Mesendoderm (in vitro differentiated cells): ENCODE measurements around the gene CSAD.

Experiments
- DNase-seq: peaks from one replicate; pipeline ENCODE4 v3.0.0; 2013
- H2AK5ac ChIP-seq: 2 replicates; pipeline ENCODE4 v1.6.1; 2013; ENCODE audit warnings: low read length, inconsistent platforms
- H2BK120ac ChIP-seq: 2 replicates; pipeline ENCODE4 v1.6.1; 2013; ENCODE audit warnings: low read depth, mild to moderate bottlenecking, low read length, moderate library complexity, mixed read lengths
- H2BK15ac ChIP-seq: replicated peaks from 2 replicates; pipeline ENCODE4 v1.6.1; 2013; ENCODE audit warnings: low read depth, mild to moderate bottlenecking, moderate library complexity
- H2BK5ac ChIP-seq: 2 replicates; pipeline ENCODE4 v1.6.1; 2013; ENCODE audit warnings: low read length, inconsistent platforms
- H3K18ac ChIP-seq: 2 replicates; pipeline ENCODE4 v1.6.1; 2013; ENCODE audit warnings: mild to moderate bottlenecking, low read length, mixed read lengths
- H3K23ac ChIP-seq: one replicate; pipeline ENCODE4 v1.6.1; 2013; ENCODE audit warnings: low read length
- H3K27ac ChIP-seq: 2 replicates; pipeline ENCODE4 v1.5.1; 2013; ENCODE audit warnings: low read depth, mild to moderate bottlenecking, inconsistent platforms, low read length, moderate library complexity
- H3K27me3 ChIP-seq: 2 replicates; pipeline ENCODE4 v1.6.1; 2013; ENCODE audit warnings: low read length, control low read depth, mild to moderate bottlenecking, inconsistent platforms; ENCODE audit not compliant: insufficient read depth, poor library complexity
- H3K36me3 ChIP-seq: 2 replicates; pipeline ENCODE4 v1.6.1; 2013; ENCODE audit warnings: low read length, inconsistent platforms; ENCODE audit not compliant: control insufficient read depth, insufficient read depth
- H3K4ac ChIP-seq: one replicate; pipeline ENCODE4 v1.6.1; 2013; ENCODE audit warnings: low read depth, mild to moderate bottlenecking, low read length, moderate library complexity
- H3K4me1 ChIP-seq: 2 replicates; pipeline ENCODE4 v1.6.1; 2013; ENCODE audit warnings: low read depth, low read length, inconsistent platforms; ENCODE audit not compliant: control insufficient read depth
- H3K4me2 ChIP-seq: 2 replicates; pipeline ENCODE4 v1.6.1; 2013; ENCODE audit warnings: low read length
- H3K4me3 ChIP-seq: 2 replicates; pipeline ENCODE4 v1.5.1; 2013; ENCODE audit warnings: mild to moderate bottlenecking, low read length
- H3K56ac ChIP-seq: one replicate; pipeline ENCODE4 v1.6.1; 2013; ENCODE audit warnings: low read length
- H3K79me1 ChIP-seq: 2 replicates; pipeline ENCODE4 v1.6.1; 2013; ENCODE audit warnings: low read length, inconsistent platforms
- H3K79me2 ChIP-seq: 2 replicates; pipeline ENCODE4 v1.6.1; 2013; ENCODE audit warnings: mild to moderate bottlenecking, low read length; ENCODE audit not compliant: control insufficient read depth, insufficient read depth
- H3K9ac ChIP-seq: 2 replicates; pipeline ENCODE4 v1.6.1; 2013; ENCODE audit warnings: low read length, inconsistent platforms
- H4K5ac ChIP-seq: one replicate; pipeline ENCODE4 v1.6.1; 2013; ENCODE audit warnings: low read length
- H4K8ac ChIP-seq: one replicate; pipeline ENCODE4 v1.6.1; 2013; ENCODE audit warnings: low read depth, mild to moderate bottlenecking, control low read depth, low read length, moderate library complexity
- WGBS: extraction: QIAGEN DNeasy Blood & Tissue Kit; methylation state at CpG from one replicate; pipeline ENCODE4 v1.1.7; 2013; ENCODE audit warnings: low lambda C conversion rate, missing lambda C conversion rate; ENCODE audit not compliant: insufficient coverage; ENCODE audit errors: extremely low coverage; 5-methylcytosine and 5-hydroxymethylcytosine counted together

CSAD gene

DNA sequence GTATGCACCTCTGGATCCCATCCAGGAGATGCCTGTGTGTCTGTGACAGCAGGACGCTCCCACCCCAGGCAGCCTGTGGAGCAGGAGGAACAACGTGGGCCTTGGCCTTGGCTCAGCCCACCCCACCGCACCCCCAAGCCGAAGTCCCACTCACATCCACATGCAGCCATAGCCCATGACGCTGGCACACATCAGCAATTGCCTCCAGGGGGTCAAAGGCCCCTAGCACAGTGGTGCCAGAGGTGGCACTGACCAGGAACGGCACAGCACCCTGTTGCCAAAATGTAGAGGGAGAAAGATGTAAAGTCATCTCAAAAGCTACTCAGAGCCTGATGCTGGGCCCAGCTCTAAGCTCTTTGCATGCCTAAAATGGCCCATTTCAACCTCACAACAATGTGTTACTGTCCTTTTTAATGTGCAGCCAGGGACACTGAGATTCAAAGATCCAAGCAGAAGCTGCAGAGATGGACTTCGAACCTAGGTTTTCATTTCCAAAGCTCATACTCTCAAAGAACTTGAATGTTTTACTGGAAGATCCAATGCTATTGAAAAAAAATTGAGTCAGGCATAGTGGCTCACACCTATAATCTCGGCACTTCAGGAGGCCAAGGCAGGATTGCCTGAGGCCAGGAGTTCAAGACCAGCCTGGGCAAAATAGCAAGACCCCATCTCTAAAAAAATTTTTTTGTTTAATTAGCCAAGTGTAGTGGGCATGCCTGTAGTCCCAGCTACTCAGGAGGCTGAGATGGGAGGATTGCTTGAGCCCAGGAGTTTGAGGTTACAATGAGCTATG lies 19.4 kb downstream of the CSAD start:
- Histone ChIP-seq H3K79me1 (no peaks in the 10 kb centered on the region), H3K56ac (no peak overlapping the region), H3K18ac (no peak overlapping the region), H3K79me2 (no peaks in the 10 kb centered on the region), H3K23ac (no peak overlapping the region), H3K36me3 (no peaks in the 10 kb centered on the region), H3K4me1 (no peaks in the 10 kb centered on the region), H2BK120ac (no peak overlapping the region), H2AK5ac (no peak overlapping the region), H2BK5ac (no peak overlapping the region), H3K4me3 (no peak overlapping the region), H3K27ac (no peak overlapping the region), H3K27me3 (no peaks in the 10 kb centered on the region), H3K4me2 (no peak overlapping the region), H4K5ac (no peak overlapping the region), H3K4ac (no peak overlapping the region), H4K8ac (no peak overlapping the region), H3K9ac (no peak overlapping the region), H2BK15ac (no peak overlapping the region)
- no CpG with 5 or more reads among the region's 8 CpGs for WGBS
- DNase-seq = no peak

DNA sequence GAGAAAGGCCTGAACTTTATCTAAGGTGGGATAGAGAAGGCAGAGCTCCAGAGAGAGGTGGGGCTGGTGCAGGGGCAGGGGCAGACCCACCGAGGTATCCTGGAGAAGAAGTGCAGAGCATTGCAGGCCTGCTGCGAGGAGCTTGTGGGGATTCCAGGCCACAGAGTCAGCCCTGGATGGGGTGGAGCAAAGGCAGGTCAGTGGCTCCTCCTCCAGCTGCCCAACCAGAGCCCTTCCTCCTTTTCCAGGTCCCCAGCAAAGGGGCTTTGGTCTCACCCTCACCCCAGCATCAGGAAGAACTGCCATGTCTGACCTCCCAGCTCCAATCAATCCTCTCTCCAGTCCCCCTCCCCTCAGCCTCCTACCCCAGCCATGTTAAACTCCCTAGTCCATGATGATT lies 20.1 kb downstream of the CSAD start:
- Histone ChIP-seq H3K9ac (no peak overlapping the region), H4K5ac (no peak overlapping the region), H3K4me3 (no peak overlapping the region), H3K27me3 (no peaks in the 10 kb centered on the region), H3K18ac (no peak overlapping the region), H3K4ac (no peak overlapping the region), H4K8ac (no peak overlapping the region), H2BK15ac (no peak overlapping the region), H3K56ac (no peak overlapping the region), H3K23ac (no peak overlapping the region), H2BK120ac (no peak overlapping the region), H2AK5ac (no peak overlapping the region), H3K79me2 (no peaks in the 10 kb centered on the region), H2BK5ac (no peak overlapping the region), H3K79me1 (no peaks in the 10 kb centered on the region), H3K36me3 (no peaks in the 10 kb centered on the region), H3K27ac (no peak overlapping the region), H3K4me1 (no peaks in the 10 kb centered on the region), H3K4me2 (no peak overlapping the region)
- WGBS = no CpG with 5 or more reads among the region's 2 CpGs
- no peak for DNase-seq

GRCh38 chr12:53160000-53160399 lies 20.7 kb downstream of the CSAD start:
- H3K56ac ChIP-seq = no peak overlapping the region
- H3K4me2 ChIP-seq = no peak overlapping the region
- H2BK120ac ChIP-seq = no peak overlapping the region
- no peak overlapping the region for H2BK5ac ChIP-seq
- H3K36me3 ChIP-seq = no peaks in the 10 kb centered on the region
- H3K27me3 ChIP-seq = no peaks in the 10 kb centered on the region
- no peak overlapping the region for H2AK5ac ChIP-seq
- no peak overlapping the region for H3K4ac ChIP-seq
- no peak overlapping the region for H3K4me3 ChIP-seq
- DNase-seq = no peak
- no peak overlapping the region for H3K18ac ChIP-seq
- no peak overlapping the region for H3K27ac ChIP-seq
- no peak overlapping the region for H3K23ac ChIP-seq
- no peak overlapping the region for H4K8ac ChIP-seq
- H3K4me1 ChIP-seq = no peaks in the 10 kb centered on the region
- H3K79me1 ChIP-seq = no peaks in the 10 kb centered on the region
- H3K79me2 ChIP-seq = no peaks in the 10 kb centered on the region
- no peak overlapping the region for H3K9ac ChIP-seq
- H2BK15ac ChIP-seq = no peak overlapping the region
- H4K5ac ChIP-seq = no peak overlapping the region
- no CpG with 5 or more reads among the region's 16 CpGs for WGBS

DNA sequence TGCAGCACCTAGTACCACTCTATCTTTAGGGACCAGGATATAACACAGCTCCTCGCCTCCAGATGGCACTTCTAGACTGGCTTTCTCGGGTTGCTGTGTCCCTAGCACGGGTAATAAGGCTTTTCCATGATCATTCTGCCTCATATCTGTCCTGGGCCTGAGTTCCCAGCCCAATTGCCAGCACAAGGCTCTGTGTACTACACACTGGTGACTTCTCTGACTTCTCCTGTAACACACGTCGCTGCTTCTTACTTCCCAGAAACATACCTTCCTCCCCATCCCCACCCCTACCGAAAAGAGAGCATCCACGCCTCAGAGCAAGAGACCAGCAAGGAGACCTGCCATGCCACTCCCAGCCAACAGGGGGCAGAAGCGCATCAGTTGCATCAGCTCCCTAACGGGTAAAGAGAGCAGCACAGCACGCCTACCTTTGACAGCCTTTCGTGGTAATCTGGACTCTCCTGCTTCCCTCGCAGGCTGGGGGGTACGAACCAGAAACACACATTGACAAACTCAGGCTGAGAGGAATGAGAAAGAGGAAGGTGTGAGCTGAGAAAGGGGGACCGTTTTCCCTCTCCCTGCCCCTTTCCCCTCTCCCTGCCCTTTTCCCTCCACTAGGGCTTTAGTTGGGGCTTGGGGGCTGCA lies 21.4 kb downstream of the CSAD start:
- Histone ChIP-seq H3K4me3 (no peak overlapping the region), H3K4ac (no peak overlapping the region), H3K27me3 (no peaks in the 10 kb centered on the region), H3K9ac (peak overlapping the region; percentile 37), H2BK5ac (no peak overlapping the region), H3K4me1 (no peaks in the 10 kb centered on the region), H3K18ac (no peak overlapping the region), H3K23ac (no peak overlapping the region), H3K79me2 (no peaks in the 10 kb centered on the region), H3K27ac (no peak overlapping the region), H2BK15ac (no peak overlapping the region), H2BK120ac (no peak overlapping the region), H4K5ac (peak overlapping the region; percentile 35), H4K8ac (no peak overlapping the region), H3K56ac (peak overlapping the region; percentile 63), H3K36me3 (no peaks in the 10 kb centered on the region), H2AK5ac (no peak overlapping the region), H3K79me1 (no peaks in the 10 kb centered on the region), H3K4me2 (peak overlapping the region; percentile 41)
- no CpG with 5 or more reads among the region's 14 CpGs for WGBS
- DNase-seq = peak; percentile 92

DNA sequence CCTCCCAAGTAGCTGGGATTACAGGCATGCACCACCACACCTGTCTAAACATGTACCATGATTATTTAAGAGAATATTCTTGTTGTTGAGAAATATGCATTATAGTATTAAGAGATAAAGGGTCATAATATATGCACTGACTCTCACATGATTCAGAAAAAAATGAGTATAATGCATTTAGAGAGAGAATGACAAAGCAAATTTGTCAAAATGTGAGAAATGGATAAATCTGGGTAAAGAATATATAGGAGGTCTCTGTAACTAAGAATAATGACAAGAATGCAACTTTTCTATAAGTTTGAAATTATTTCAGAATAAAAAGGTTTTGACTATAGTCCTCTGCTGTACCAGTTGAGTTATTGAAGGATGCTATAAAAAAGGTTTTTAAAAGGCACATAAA lies 28.3 kb downstream of the CSAD start:
- Histone ChIP-seq H4K5ac (no peak overlapping the region), H3K27ac (no peak overlapping the region), H3K36me3 (no peaks in the 10 kb centered on the region), H3K4me1 (no peaks in the 10 kb centered on the region), H2BK120ac (no peak overlapping the region), H3K79me2 (no peaks in the 10 kb centered on the region), H4K8ac (no peak overlapping the region), H3K27me3 (no peaks in the 10 kb centered on the region), H3K56ac (no peak overlapping the region), H3K9ac (no peak overlapping the region), H2BK15ac (no peak overlapping the region), H3K4ac (no peak overlapping the region), H3K4me2 (no peak overlapping the region), H3K79me1 (no peaks in the 10 kb centered on the region), H2BK5ac (no peak overlapping the region), H3K4me3 (no peak overlapping the region), H2AK5ac (no peak overlapping the region), H3K23ac (no peak overlapping the region), H3K18ac (no peak overlapping the region)
- no peak for DNase-seq
